ENCODE measurements around the gene GPC4. TPM values are rescaled to one million over a fixed set of nuclear protein-coding genes. Genes with fewer than 3 reads are reported as not detected.

Gene GPC4
- total and polyA plus RNA-seq, 10 of the 15 experiments (the other 5 are each of a cell fraction or from before 2014, with no cell fraction given) = 0.04 to 5.8 (median 0.13) TPM

DNA sequence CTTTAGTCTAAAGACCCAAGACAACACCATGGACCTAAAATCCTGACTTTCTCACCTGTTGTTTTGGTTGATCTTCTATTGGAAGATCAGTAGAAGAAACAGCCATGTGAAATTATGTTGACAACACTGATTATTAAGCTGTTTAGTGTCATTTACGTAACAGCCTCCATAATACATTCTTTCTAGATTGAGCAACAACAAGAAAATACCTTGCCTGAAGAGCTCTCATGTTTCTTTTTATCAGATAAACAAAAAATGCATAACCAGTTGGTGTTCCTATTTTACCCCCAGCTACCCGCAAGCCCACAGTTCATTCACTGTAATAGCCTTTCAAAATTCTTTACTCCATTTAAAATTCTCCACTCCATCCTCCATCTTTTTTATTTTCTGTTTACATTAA lies 20.5 kb downstream of the GPC4 start:
- Histone ChIP-seq H3K36me3 (ENCODE audit: control insufficient read depth in 2 of 2, insufficient read depth in 2 of 2, low read length in 1 of 2) (no peaks in the 10 kb centered on the region), H3K79me2 (ENCODE audit: control insufficient read depth, insufficient read depth, low read length) (no peaks in the 10 kb centered on the region), H3K4me2 (ENCODE audit: control insufficient read depth, insufficient read depth) (no peak overlapping the region), H4K20me1 (ENCODE audit: control insufficient read depth, insufficient read depth) (no peaks in the 10 kb centered on the region), H3K27me3 (replicated peaks in 1 of 2; ENCODE audit: control insufficient read depth in 2 of 2, insufficient read depth in 2 of 2, low read length in 1 of 2) (no peaks in the 10 kb centered on the region), H3K27ac (ENCODE audit: control insufficient read depth, insufficient read depth) (no peak overlapping the region), H3K9ac (ENCODE audit: control insufficient read depth, insufficient read depth, low read length) (no peak overlapping the region), H3K4me1 (ENCODE audit: control insufficient read depth, insufficient read depth, low read length) (no peaks in the 10 kb centered on the region), H3K9me3 (replicated peaks; ENCODE audit: control insufficient read depth, insufficient read depth, low read length) (no peaks in the 10 kb centered on the region), H2AFZ (ENCODE audit: control insufficient read depth, low read depth, low read length) (no peak overlapping the region), H3K4me3 (no peak overlapping the region)
- ATAC-seq = no peak
- BruUV-seq (replicated peaks) = no TSS peak
- 29% methylated on average over 2 of the region's 2 CpGs for WGBS (ENCODE audit: insufficient coverage, insufficient replicate concordance, low lambda C conversion rate, missing lambda C conversion rate)
- RAD21 ChIA-PET (ENCODE audit: unreplicated experiment) = interaction anchor here (1.0 kb wide), 1 partner anchor 60 kb away, joined by 3 read pairs; no protein-coding TSS in a partner anchor
- in situ Hi-C loops (cut with MboI) (no loop called here), intact Hi-C loops (cut with micrococcal nuclease; ENCODE audit: unreplicated experiment) (no loop called here)
- FAIRE-seq = no peak
- CTCF ChIA-PET = interaction anchor here (0.9 to 1.5 kb wide), 2 partner anchors 9 to 16 kb away, joined by 3 to 5 read pairs; no protein-coding TSS in a partner anchor
- POLR2A ChIA-PET = interaction anchor here (1.3 kb wide), 2 partner anchors 10 to 17 kb away, joined by 4 to 9 read pairs; no protein-coding TSS in a partner anchor
- SMC1A ChIA-PET (ENCODE audit: uncharacterized antibody, unreplicated experiment) = interaction anchor here (0.6 to 1.8 kb wide), 4 partner anchors 9 to 14 kb away, joined by 3 to 5 read pairs (median 4); no protein-coding TSS in a partner anchor
- TF ChIP-seq PML (IDR thresholded peaks at IDR 0.05; ENCODE audit: low read length) (no peak), MYC (IDR thresholded peaks at IDR 0.05; ENCODE audit: insufficient read depth, insufficient read length, insufficient replicate concordance, low read length, severe bottlenecking) (no peak)
- DNase-seq (ENCODE audit: low read depth, low spot score) = no peak

GRCh38 chrX:133392671-133393070 lies 22.6 kb downstream of the GPC4 start:
- intact Hi-C loops (cut with micrococcal nuclease; ENCODE audit: unreplicated experiment) = no loop called here
- H3K9me3 ChIP-seq (replicated peaks; ENCODE audit: control insufficient read depth, insufficient read depth, low read length) = no peaks in the 10 kb centered on the region
- H3K4me3 ChIP-seq = no peak overlapping the region
- no peaks in the 10 kb centered on the region for H4K20me1 ChIP-seq (ENCODE audit: control insufficient read depth, insufficient read depth)
- ChIA-PET SMC1A (ENCODE audit: uncharacterized antibody, unreplicated experiment) (interaction anchor here (0.6 to 4.5 kb wide), 11 partner anchors 11 to 58 kb away, joined by 3 to 38 read pairs (median 3); partner anchors contain the start of gene GPC4), CTCF (interaction anchor here (0.7 to 2.4 kb wide), 3 partner anchors 11 to 396 kb away, joined by 5 to 11 read pairs (median 8); no protein-coding TSS in a partner anchor), RAD21 (ENCODE audit: unreplicated experiment) (interaction anchor here (0.7 to 1.8 kb wide), 9 partner anchors 11 to 57 kb away, joined by 3 to 6 read pairs (median 3); no protein-coding TSS in a partner anchor), POLR2A (interaction anchor here (3.6 kb wide), 1 partner anchor 19 kb away, joined by 18 read pairs; no protein-coding TSS in a partner anchor)
- H3K9ac ChIP-seq (ENCODE audit: control insufficient read depth, insufficient read depth, low read length) = no peak overlapping the region
- no peaks in the 10 kb centered on the region for H3K4me1 ChIP-seq (ENCODE audit: control insufficient read depth, insufficient read depth, low read length)
- H2AFZ ChIP-seq (ENCODE audit: control insufficient read depth, low read depth, low read length) = no peak overlapping the region
- H3K4me2 ChIP-seq (ENCODE audit: control insufficient read depth, insufficient read depth) = no peak overlapping the region
- no peak overlapping the region for H3K27ac ChIP-seq (ENCODE audit: control insufficient read depth, insufficient read depth)
- 37% methylated on average over 8 of the region's 8 CpGs for WGBS (ENCODE audit: insufficient coverage, insufficient replicate concordance, low lambda C conversion rate, missing lambda C conversion rate)
- no peaks in the 10 kb centered on the region for H3K79me2 ChIP-seq (ENCODE audit: control insufficient read depth, insufficient read depth, low read length)
- no TSS peak for BruUV-seq (replicated peaks)
- FAIRE-seq (no peak), ATAC-seq (no peak), DNase-seq (ENCODE audit: low read depth, low spot score) (no peak)
- no peaks in the 10 kb centered on the region for H3K36me3 ChIP-seq (ENCODE audit: control insufficient read depth in 2 of 2, insufficient read depth in 2 of 2, low read length in 1 of 2)
- in situ Hi-C loops (cut with MboI) = no loop called here
- H3K27me3 ChIP-seq (replicated peaks in 1 of 2; ENCODE audit: control insufficient read depth in 2 of 2, insufficient read depth in 2 of 2, low read length in 1 of 2) = no peaks in the 10 kb centered on the region
- TF ChIP-seq ZNF687 (IDR thresholded peaks at IDR 0.05) = no peak
- no peak for TF ChIP-seq MAX (IDR thresholded peaks at IDR 0.05; ENCODE audit: low read depth, low read length)
- no peak for TF ChIP-seq SIX5 (IDR thresholded peaks at IDR 0.05; ENCODE audit: low read depth, low read length, severe bottlenecking)
- TF ChIP-seq ZNF217 (IDR thresholded peaks at IDR 0.05) = no peak
- no peak for TF ChIP-seq KLF5 (IDR thresholded peaks at IDR 0.05; ENCODE audit: partially characterized antibody)
- no peak for TF ChIP-seq NKRF (conservative IDR thresholded peaks at IDR 0.05)
